Mesodermal cell (in vitro differentiated cells): Measurements from ENCODE around the gene KDM4B.

ENCODE experiments used
- H3K27ac ChIP-seq: 2 replicates; pipeline ENCODE4 v1.7.0; 2013; ENCODE audit warnings: mild to moderate bottlenecking, low read depth, low read length, moderate library complexity; ENCODE audit not compliant: severe bottlenecking
- H3K36me3 ChIP-seq: 2 replicates; pipeline ENCODE4 v1.7.1; 2013; ENCODE audit warnings: mild to moderate bottlenecking, low read length, moderate library complexity; ENCODE audit not compliant: control insufficient read depth, insufficient read depth
- H3K4me1 ChIP-seq: one replicate; pipeline ENCODE4 v1.7.1; 2013; ENCODE audit warnings: mild to moderate bottlenecking, low read length; ENCODE audit not compliant: insufficient read depth, control insufficient read depth, poor library complexity, severe bottlenecking
- H3K4me3 ChIP-seq: 2 replicates; pipeline ENCODE4 v1.7.0; 2013; ENCODE audit warnings: low read length, control low read depth, mild to moderate bottlenecking; ENCODE audit not compliant: insufficient read depth, poor library complexity, severe bottlenecking; ENCODE audit errors: extremely low read depth
- H3K9me3 ChIP-seq: 2 replicates; pipeline ENCODE4 v1.7.1; 2013; ENCODE audit warnings: mild to moderate bottlenecking, low read length, moderate library complexity; ENCODE audit not compliant: control insufficient read depth
- WGBS, 2 experiments: methylation state at CpG; one replicate each; pipeline ENCODE4 v1.1.5; 2013; ENCODE audit warnings: missing lambda C conversion rate in 2 of 2; ENCODE audit not compliant: insufficient coverage in 2 of 2; 5-methylcytosine and 5-hydroxymethylcytosine counted together

The KDM4B gene

GRCh38 chr19:5091684-5092480 lies 123.0 kb downstream of the KDM4B start:
- H3K36me3 ChIP-seq = peaks cover 36% of the 10 kb centered on the region
- 84 to 94% methylated on average over 23 to 24 of the region's 28 CpGs for WGBS, 2 experiments
- H3K9me3 ChIP-seq = no peaks in the 10 kb centered on the region
- peak overlapping the region; percentile 76 for H3K27ac ChIP-seq
- H3K4me1 ChIP-seq = peaks cover 11% of the 10 kb centered on the region
- no peak overlapping the region for H3K4me3 ChIP-seq

- H3K36me3 ChIP-seq = peaks cover 36% of the 10 kb centered on the region
- no peaks in the 10 kb centered on the region for H3K9me3 ChIP-seq
- H3K27ac ChIP-seq = no peak overlapping the region
- peaks cover 11% of the 10 kb centered on the region for H3K4me1 ChIP-seq
- WGBS, 2 experiments = 87 to 90% methylated on average over 12 to 14 of the region's 14 CpGs
- H3K4me3 ChIP-seq = no peak overlapping the region
Observed at GRCh38 chr19:5092481-5092843, 123.5 kb downstream of the KDM4B start.

DNA sequence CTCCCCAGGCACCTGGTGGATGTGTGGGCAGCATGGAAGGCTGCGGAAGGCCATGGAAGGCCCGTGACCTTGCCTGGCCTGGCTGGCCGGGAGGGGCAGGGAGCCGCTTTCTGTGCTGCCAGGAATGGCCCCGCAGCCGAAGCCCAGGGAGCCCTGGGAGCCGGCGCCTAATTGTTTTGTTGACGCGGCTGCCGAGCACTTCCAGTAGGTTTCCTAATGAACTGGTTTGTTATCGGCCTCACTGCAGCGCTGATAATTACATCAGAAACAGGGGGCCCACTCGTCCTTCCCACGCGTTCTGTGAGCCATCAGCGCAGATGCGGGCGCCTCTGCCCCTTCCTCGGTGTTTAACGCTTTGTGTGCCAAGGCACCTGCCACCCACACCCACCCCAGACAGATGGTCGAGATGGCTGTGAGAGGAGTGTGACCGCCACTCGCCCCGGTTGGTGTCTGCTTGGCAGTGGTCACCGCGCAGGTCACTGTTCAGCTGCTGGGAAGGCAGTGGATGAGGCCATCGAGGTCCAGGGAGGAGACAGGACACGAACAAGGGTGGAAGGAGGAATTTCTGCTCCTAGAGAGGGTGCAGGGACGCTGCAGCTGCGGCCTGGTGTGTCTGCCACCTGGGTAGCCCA lies 124.5 kb downstream of the KDM4B start:
- H3K9me3 ChIP-seq = peaks cover 7% of the 10 kb centered on the region
- no peak overlapping the region for H3K27ac ChIP-seq
- WGBS, 2 experiments = 80 to 88% methylated on average over 29 to 31 of the region's 31 CpGs
- no peak overlapping the region for H3K4me3 ChIP-seq
- H3K36me3 ChIP-seq = peaks cover 37% of the 10 kb centered on the region
- H3K4me1 ChIP-seq = peaks cover 11% of the 10 kb centered on the region

DNA sequence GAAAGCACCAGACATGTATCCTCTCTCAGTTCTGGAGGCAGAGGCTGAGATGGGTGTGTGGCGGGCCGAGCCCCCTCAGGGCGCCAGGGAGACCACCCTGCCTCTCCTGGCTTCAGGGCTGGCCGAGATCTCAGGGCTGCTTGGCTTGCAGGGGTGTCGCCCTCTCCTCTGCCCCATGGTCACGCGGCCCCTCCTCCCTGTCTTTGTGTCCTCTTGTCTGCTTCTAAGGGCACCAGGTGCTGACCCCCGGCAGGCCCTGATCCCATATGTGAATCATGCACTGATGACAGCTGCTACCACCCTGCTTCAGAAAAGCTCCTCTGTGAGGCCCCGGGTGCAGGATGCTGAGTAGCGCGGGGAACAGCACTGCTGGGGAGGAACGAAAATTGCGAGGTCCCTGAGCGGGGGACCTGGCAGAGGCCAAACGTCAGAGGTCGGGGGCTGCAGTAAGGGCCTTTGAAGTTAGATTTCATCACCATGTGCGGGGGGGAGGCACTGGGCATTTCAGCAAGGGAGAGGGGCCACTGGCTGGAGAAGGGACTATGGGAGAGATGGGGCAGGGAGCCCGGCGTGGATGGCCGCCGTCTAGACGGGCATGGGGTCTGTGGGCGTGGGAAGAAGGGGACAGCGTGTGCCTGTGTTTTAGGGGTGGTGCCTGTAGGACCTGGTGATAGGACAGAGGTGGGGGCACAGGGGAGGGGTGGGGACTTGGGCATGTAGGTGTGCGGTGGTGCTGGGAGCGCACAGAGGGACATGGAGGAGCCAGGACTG lies 125.2 kb downstream of the KDM4B start:
- 89 to 91% methylated on average over 8 to 24 of the region's 26 CpGs for WGBS, 2 experiments
- Histone ChIP-seq H3K27ac (no peak overlapping the region), H3K4me1 (peaks cover 11% of the 10 kb centered on the region)

GRCh38 chr19:5094768-5095567 lies 126.1 kb downstream of the KDM4B start:
- Histone ChIP-seq H3K36me3 (peaks cover 38% of the 10 kb centered on the region), H3K9me3 (peaks cover 17% of the 10 kb centered on the region), H3K27ac (no peak overlapping the region), H3K4me1 (peaks cover 11% of the 10 kb centered on the region), H3K4me3 (no peak overlapping the region)
- 88 to 94% methylated on average over 20 to 27 of the region's 31 CpGs for WGBS, 2 experiments

More for the DNA sequence above, 125.2 kb downstream of the KDM4B start:
- Histone ChIP-seq H3K4me3 (no peak overlapping the region), H3K9me3 (peaks cover 9% of the 10 kb centered on the region), H3K36me3 (peaks cover 37% of the 10 kb centered on the region)

GRCh38 chr19:5095568-5095850 lies 126.6 kb downstream of the KDM4B start:
- Histone ChIP-seq H3K9me3 (peaks cover 22% of the 10 kb centered on the region), H3K4me1 (peaks cover 11% of the 10 kb centered on the region), H3K36me3 (peaks cover 42% of the 10 kb centered on the region), H3K4me3 (no peak overlapping the region), H3K27ac (no peak overlapping the region)
- 93% methylated on average over 4 to 7 of the region's 7 CpGs for WGBS, 2 experiments

- Histone ChIP-seq H3K27ac (no peak overlapping the region), H3K4me3 (no peak overlapping the region), H3K36me3 (peaks cover 43% of the 10 kb centered on the region), H3K9me3 (peaks cover 24% of the 10 kb centered on the region), H3K4me1 (peaks cover 6% of the 10 kb centered on the region)
- WGBS, 2 experiments = 93 to 98% methylated on average over 27 to 37 of the region's 37 CpGs
Observed at GRCh38 chr19:5096536-5096935, 127.6 kb downstream of the KDM4B start.

GRCh38 chr19:5097331-5097930 lies 128.5 kb downstream of the KDM4B start:
- H3K36me3 ChIP-seq = peaks cover 43% of the 10 kb centered on the region
- no peak overlapping the region for H3K4me3 ChIP-seq
- peaks cover 24% of the 10 kb centered on the region for H3K9me3 ChIP-seq
- WGBS, 2 experiments = 96 to 97% methylated on average over 15 of the region's 16 CpGs
- H3K4me1 ChIP-seq = peaks cover 2% of the 10 kb centered on the region
- no peak overlapping the region for H3K27ac ChIP-seq

DNA sequence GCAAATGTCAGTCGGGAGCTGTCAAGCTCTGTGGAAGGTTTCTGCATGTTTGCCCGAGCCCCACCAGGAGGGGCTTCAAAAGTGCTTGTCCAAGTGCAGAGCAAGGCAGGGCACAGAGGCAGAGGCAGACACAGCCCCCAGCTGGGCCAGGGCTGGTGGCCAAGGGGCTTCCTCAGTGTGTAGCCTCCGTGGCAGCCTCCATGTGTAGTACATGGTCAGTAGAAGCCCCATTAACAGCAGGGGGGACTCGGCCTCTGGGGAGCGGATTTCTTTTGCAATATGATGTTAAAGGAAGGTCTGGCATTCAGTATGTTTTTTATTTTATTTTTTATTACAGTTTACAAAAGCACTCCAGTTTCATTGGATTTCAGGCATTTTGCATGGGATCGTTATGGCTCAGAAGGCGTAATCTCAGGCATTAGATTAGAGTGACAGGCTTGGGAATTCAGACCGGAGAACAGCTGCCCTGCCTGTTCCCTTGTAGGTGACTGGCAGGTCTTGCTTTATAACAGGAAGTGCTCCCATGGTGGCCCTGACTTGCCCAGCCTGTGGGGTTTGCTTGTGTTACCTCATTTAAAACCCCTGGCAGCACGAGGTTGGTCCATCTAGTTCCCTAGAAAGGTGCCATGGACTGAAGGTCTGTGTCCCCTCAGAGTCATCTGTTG lies 129.2 kb downstream of the KDM4B start:
- Histone ChIP-seq H3K4me1 (no peaks in the 10 kb centered on the region), H3K9me3 (peaks cover 24% of the 10 kb centered on the region), H3K4me3 (no peak overlapping the region), H3K27ac (no peak overlapping the region), H3K36me3 (peaks cover 43% of the 10 kb centered on the region)
- 92 to 94% methylated on average over 6 to 7 of the region's 9 CpGs for WGBS, 2 experiments
